Measurements from ENCODE around the gene UBE2J2.

UBE2J2 gene

DNA sequence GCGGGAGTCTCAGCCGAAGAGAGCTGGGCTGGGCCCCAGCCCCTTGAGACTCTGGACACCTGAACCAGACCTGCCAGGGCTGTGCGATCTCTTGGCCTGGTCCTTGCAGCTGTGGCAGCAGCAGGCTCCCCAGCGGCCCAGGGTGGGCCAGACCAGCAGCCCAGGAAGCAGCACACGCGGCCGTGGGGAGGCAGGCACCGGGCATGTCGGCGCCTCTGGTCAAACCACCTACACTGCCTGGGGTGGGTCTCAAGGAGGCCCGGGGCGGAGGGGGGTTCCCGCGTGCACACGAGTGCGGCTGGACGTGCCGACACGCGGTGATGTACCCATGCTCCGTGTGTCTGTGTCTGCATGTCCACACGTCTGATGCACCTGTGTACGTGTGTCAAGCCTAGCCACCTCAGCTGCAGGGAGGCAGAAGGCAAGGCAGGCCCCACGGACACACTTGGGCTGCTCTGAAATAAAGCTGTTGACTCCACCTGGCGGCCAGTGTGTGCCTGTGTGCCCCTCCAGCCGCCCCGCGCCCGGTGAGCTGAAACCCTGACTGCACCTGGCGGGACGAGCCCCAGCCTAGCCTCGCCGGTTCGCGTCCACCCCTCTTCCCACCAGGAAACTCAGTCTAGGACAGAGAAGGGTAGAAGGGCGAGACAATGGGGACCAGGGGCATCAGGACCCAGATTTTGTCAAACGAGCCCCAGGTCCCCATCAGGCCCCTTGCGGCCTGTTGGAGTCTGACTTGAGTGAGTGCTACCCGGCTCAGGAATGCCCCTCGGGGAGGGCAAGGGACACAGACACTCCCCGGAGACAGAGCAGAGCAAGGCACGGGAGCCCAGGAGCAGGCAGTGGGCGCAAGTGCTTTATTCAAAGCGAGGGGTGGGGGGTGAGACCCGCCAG, 18.1 kb upstream of the UBE2J2 start:
- TF ChIP-seq, protein P1, sequence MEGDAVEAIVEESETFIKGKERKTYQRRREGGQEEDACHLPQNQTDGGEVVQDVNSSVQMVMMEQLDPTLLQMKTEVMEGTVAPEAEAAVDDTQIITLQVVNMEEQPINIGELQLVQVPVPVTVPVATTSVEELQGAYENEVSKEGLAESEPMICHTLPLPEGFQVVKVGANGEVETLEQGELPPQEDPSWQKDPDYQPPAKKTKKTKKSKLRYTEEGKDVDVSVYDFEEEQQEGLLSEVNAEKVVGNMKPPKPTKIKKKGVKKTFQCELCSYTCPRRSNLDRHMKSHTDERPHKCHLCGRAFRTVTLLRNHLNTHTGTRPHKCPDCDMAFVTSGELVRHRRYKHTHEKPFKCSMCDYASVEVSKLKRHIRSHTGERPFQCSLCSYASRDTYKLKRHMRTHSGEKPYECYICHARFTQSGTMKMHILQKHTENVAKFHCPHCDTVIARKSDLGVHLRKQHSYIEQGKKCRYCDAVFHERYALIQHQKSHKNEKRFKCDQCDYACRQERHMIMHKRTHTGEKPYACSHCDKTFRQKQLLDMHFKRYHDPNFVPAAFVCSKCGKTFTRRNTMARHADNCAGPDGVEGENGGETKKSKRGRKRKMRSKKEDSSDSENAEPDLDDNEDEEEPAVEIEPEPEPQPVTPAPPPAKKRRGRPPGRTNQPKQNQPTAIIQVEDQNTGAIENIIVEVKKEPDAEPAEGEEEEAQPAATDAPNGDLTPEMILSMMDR (conservative IDR thresholded peaks at IDR 0.05; ENCODE audit: control insufficient read depth, insufficient read depth, low read depth, low read length): peak; percentile 43
- peak; percentile 53 for DNase-seq (ENCODE audit: low read depth)
- H3K4me3 ChIP-seq (ENCODE audit: control insufficient read depth, low read depth, low read length): no peak overlapping the region

DNA sequence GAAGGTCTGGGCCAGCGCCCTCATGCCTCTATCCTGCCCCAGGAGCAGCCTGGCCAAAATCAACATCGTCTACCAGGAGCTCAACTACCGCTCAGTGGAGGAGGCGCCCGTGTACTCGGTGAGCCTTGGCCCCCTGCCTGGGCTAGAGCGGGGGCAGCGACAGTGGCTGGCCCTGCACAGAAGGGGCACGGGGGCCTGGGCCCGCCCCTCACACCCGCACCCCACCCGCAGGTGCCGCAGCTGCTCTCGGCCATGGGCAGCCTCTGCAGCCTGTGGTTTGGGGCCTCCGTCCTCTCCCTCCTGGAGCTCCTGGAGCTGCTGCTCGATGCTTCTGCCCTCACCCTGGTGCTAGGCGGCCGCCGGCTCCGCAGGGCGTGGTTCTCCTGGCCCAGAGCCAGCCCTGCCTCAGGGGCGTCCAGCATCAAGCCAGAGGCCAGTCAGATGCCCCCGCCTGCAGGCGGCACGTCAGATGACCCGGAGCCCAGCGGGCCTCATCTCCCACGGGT, 17.4 kb upstream of the UBE2J2 start:
- no peak overlapping the region for H3K4me3 ChIP-seq (ENCODE audit: control insufficient read depth, low read depth, low read length)
- TF ChIP-seq, protein P1 (conservative IDR thresholded peaks at IDR 0.05; ENCODE audit: control insufficient read depth, insufficient read depth, low read depth, low read length): no peak
- DNase-seq (ENCODE audit: low read depth): no peak

DNA sequence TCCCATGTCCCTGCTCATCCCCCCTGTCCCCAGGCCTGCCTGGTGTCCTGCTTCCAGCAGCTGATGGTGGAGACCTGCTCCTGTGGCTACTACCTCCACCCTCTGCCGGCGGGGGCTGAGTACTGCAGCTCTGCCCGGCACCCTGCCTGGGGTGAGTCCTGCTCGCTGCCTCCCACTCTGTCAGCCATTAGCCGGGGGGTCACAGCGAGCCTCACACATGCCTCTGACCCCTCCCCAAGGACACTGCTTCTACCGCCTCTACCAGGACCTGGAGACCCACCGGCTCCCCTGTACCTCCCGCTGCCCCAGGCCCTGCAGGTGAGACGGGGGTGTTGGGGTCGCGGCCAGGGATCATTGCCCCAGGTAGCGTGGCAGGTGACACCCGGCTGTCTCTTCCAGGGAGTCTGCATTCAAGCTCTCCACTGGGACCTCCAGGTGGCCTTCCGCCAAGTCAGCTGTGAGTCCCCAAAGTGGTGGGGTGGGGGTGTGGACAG, 16.6 kb upstream of the UBE2J2 start:
- no peak for DNase-seq (ENCODE audit: low read depth)
- TF ChIP-seq, protein P1 (conservative IDR thresholded peaks at IDR 0.05; ENCODE audit: control insufficient read depth, insufficient read depth, low read depth, low read length): peak; percentile 50
- H3K4me3 ChIP-seq (ENCODE audit: control insufficient read depth, low read depth, low read length): no peak overlapping the region

DNA sequence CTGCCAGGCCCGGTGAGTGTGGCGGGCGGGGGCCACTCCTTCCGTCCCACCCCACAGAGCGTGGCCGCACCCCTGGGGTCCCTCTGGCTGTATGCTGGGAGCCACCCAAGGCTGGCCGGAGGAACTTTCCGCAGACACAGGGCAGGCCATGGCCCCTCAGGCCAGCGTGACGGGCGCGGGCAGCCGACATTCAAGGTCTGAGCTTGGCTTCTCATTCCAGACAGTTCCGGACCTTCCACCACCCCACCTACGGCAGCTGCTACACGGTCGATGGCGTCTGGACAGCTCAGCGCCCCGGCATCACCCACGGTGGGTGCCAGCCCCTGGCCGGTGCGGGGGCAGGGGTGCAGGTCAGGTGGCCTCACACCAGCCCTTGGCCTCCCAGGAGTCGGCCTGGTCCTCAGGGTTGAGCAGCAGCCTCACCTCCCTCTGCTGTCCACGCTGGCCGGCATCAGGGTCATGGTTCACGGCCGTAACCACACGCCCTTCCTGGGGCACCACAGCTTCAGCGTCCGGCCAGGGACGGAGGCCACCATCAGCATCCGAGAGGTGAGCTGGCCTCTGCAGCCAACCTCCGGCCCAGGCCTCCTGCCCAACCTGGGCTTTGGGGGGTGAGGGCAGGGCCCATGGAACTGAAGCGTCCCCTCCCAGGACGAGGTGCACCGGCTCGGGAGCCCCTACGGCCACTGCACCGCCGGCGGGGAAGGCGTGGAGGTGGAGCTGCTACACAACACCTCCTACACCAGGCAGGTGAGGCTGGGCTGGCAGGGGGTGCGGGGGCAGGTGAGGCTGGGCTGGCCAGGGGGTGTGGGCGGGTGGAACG, 13.8 kb upstream of the UBE2J2 start:
- TF ChIP-seq, protein P1 (conservative IDR thresholded peaks at IDR 0.05; ENCODE audit: control insufficient read depth, insufficient read depth, low read depth, low read length): no peak
- no peak for DNase-seq (ENCODE audit: low read depth)
- no peak overlapping the region for H3K4me3 ChIP-seq (ENCODE audit: control insufficient read depth, low read depth, low read length)

DNA sequence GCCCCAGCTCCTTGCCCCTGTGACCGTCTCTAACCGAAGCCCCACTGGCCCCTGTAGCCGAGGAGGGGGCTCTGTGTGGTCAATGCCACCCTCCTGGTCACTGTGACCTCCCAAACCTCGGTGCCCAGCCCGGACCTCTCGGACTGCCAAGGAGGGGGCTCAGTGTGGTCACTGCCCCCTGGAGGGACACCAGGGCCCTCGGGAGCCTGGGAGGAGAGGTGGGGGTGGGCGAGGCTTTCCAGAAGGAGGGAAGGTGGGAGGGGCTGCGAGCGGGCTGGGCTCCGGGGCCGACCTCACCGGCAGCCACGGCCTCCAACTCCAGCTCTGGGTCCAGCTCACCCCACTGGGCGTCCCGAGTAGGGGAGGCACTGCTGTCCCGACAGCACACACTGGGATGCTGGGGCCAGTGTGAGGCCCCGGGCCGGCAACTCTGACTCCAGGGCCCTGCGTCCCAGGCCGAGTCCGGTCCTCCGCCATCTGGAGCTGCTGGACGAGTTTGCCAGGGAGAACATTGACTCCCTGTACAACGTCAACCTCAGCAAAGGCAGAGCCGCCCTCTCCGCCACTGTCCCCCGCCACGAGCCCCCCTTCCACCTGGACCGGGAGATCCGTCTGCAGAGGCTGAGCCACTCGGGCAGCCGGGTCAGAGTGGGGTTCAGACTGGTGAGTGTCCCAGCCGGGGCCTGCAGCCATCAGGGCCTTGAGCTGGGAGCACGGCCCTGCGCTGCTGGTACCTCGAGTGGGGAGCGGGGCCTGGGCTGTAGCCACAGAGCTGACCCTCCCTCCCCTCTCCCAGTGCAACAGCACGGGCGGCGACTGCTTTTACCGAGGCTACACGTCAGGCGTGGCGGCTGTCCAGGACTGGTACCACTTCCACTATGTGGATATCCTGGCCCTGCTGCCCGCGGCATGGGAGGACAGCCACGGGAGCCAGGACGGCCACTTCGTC, 12.9 kb upstream of the UBE2J2 start:
- DNase-seq (ENCODE audit: low read depth): no peak
- H3K4me3 ChIP-seq (ENCODE audit: control insufficient read depth, low read depth, low read length): no peak overlapping the region
- TF ChIP-seq, protein P1 (conservative IDR thresholded peaks at IDR 0.05; ENCODE audit: control insufficient read depth, insufficient read depth, low read depth, low read length): no peak

Measured in fibroblast of mammary gland (primary cell).